ENCODE data around the gene ABL1. TPM values are rescaled to one million over a fixed set of nuclear protein-coding genes. Genes with fewer than 3 reads are reported as not detected.
"Not testable (repeated sequence)": the region's sequence is repeated elsewhere in the genome, so short reads cannot be mapped to it uniquely, and the experiment has no call there.

ABL1 gene
- total RNA-seq, 1 experiment from 2014 or later, result 63.0 TPM

GRCh38 chr9:130847306-130848217 is 12.5 kb downstream of the ABL1 start:
- DNase-seq (ENCODE audit: extremely low read depth, low read depth), result peak; percentile 77

GRCh38 chr9:130848514-130848913 is 13.5 kb downstream of the ABL1 start:
- not testable (repeated sequence) for DNase-seq (ENCODE audit: extremely low read depth, low read depth)

- DNase-seq (ENCODE audit: extremely low read depth, low read depth), result no peak
Measured at GRCh38 chr9:130849356-130849755, 14.3 kb downstream of the ABL1 start.

- no peak for DNase-seq (ENCODE audit: extremely low read depth, low read depth)
Measured at GRCh38 chr9:130852801-130853200, 17.7 kb downstream of the ABL1 start.

- no peak for DNase-seq (ENCODE audit: extremely low read depth, low read depth)
Measured at GRCh38 chr9:130854092-130854491, 19.0 kb downstream of the ABL1 start.

- DNase-seq (ENCODE audit: extremely low read depth, low read depth), result no peak
Measured at GRCh38 chr9:130854835-130855234, 19.8 kb downstream of the ABL1 start.

GRCh38 chr9:130856474-130856873 is 21.4 kb downstream of the ABL1 start:
- DNase-seq (ENCODE audit: extremely low read depth, low read depth), result no peak

- no peak for DNase-seq (ENCODE audit: extremely low read depth, low read depth)
Measured at GRCh38 chr9:130857864-130858738, 23.0 kb downstream of the ABL1 start.

- no peak for DNase-seq (ENCODE audit: extremely low read depth, low read depth)
Measured at GRCh38 chr9:130858739-130859705, 24.0 kb downstream of the ABL1 start.

GRCh38 chr9:130860458-130861316 is 25.6 kb downstream of the ABL1 start:
- peak; percentile 82 for DNase-seq (ENCODE audit: extremely low read depth, low read depth)

- no peak for DNase-seq (ENCODE audit: extremely low read depth, low read depth)
Measured at GRCh38 chr9:130861372-130862180, 26.5 kb downstream of the ABL1 start.

- no peak for DNase-seq (ENCODE audit: extremely low read depth, low read depth)
Measured at GRCh38 chr9:130862217-130862616, 27.2 kb downstream of the ABL1 start.

GRCh38 chr9:130862747-130863146 is 27.7 kb downstream of the ABL1 start:
- no peak for DNase-seq (ENCODE audit: extremely low read depth, low read depth)

- DNase-seq (ENCODE audit: extremely low read depth, low read depth), result no peak
Measured at GRCh38 chr9:130864541-130864940, 29.5 kb downstream of the ABL1 start.

GRCh38 chr9:130865921-130866320 is 30.9 kb downstream of the ABL1 start:
- no peak for DNase-seq (ENCODE audit: extremely low read depth, low read depth)

- peak; percentile 93 for DNase-seq (ENCODE audit: extremely low read depth, low read depth)
Measured at GRCh38 chr9:130866474-130866965, 31.5 kb downstream of the ABL1 start.

GRCh38 chr9:130867556-130867955 is 32.5 kb downstream of the ABL1 start:
- no peak for DNase-seq (ENCODE audit: extremely low read depth, low read depth)

- no peak for DNase-seq (ENCODE audit: extremely low read depth, low read depth)
Measured at GRCh38 chr9:130868230-130868629, 33.2 kb downstream of the ABL1 start.
